Activated T-cell treated with anti-CD3 and anti-CD28 coated beads, Interleukin-2, amount 50 U/mL, for 72 hours (primary cell): ENCODE data around the gene PRKCH. TPM values are rescaled to one million over a fixed set of nuclear protein-coding genes. Genes with fewer than 3 reads are reported as not detected.

ENCODE experiments used
- ATAC-seq, 2 donors: fragments of 150-1000 bp; cut with Tn5 transposase; replicated peaks in 1 of 2; 2 replicates each; pipeline ENCODE4 v1.10.0; 2021; ENCODE audit warnings: moderate library complexity in 2 of 2, mild to moderate bottlenecking in 1 of 2
- DNase-seq, 2 donors: peaks; one replicate each; pipeline ENCODE4 v3.0.0; 2021 to 2022; ENCODE audit warnings: mixed read lengths in 1 of 2
- H3K27ac Mint-ChIP-seq: one replicate; pipeline ENCODE4 v1.8.0; 2022; ENCODE audit warnings: mild to moderate bottlenecking, moderate library complexity, mixed read lengths
- H3K27me3 Mint-ChIP-seq: one replicate; pipeline ENCODE4 v1.8.0; 2022; ENCODE audit warnings: low read depth, mixed read lengths
- H3K36me3 Mint-ChIP-seq, 2 donors: one replicate each; pipeline ENCODE4 v1.8.0; 2022; ENCODE audit warnings: mixed read lengths in 2 of 2, mild to moderate bottlenecking in 1 of 2; ENCODE audit not compliant: insufficient read depth in 2 of 2
- H3K4me1 Mint-ChIP-seq: one replicate; pipeline ENCODE4 v1.8.0; 2022; ENCODE audit warnings: low read depth, mixed read lengths
- H3K4me3 Mint-ChIP-seq, 2 donors: one replicate each; pipeline ENCODE4 v1.8.0; 2022; ENCODE audit warnings: mild to moderate bottlenecking in 2 of 2, mixed read lengths in 2 of 2, moderate library complexity in 2 of 2
- H3K9me3 Mint-ChIP-seq, 2 donors: one replicate each; pipeline ENCODE4 v1.8.0; 2022; ENCODE audit warnings: mixed read lengths in 2 of 2
- total RNA-seq, 2 donors: library from RNA; stranded (reverse); gene quantifications; one replicate each; pipeline ENCODE4 v1.2.3, GENCODE V29; 2022

The PRKCH gene
- total RNA-seq, 2 donors from 2014 or later = 127 to 143 TPM

GRCh38 chr14:61494018-61494417 lies 172.6 kb downstream of the PRKCH start:
- Mint-ChIP-seq H3K27ac (no peak overlapping the region), H3K4me1 (peaks cover 20% of the 10 kb centered on the region), H3K9me3 (peaks cover 0 to 2% of the 10 kb centered on the region in 2 donors), H3K27me3 (no peaks in the 10 kb centered on the region), H3K36me3 (peaks cover 10 to 22% of the 10 kb centered on the region in 2 donors), H3K4me3 (no peak overlapping the region)
- DNase-seq (no peak), ATAC-seq (no peak)

- peaks cover 0 to 2% of the 10 kb centered on the region in 2 donors for H3K9me3 Mint-ChIP-seq
- no peak overlapping the region for H3K27ac Mint-ChIP-seq
- DNase-seq = no peak
- peaks cover 30% of the 10 kb centered on the region for H3K4me1 Mint-ChIP-seq
- H3K36me3 Mint-ChIP-seq = peaks cover 10 to 24% of the 10 kb centered on the region in 2 donors
- no peak for ATAC-seq
- H3K4me3 Mint-ChIP-seq = peak overlapping the region in 1 of 2 donors; percentile 12
- H3K27me3 Mint-ChIP-seq = no peaks in the 10 kb centered on the region
Measured at GRCh38 chr14:61495809-61496208, 174.4 kb downstream of the PRKCH start.

- Mint-ChIP-seq H3K27ac (peak overlapping the region; percentile 97), H3K9me3 (peaks cover 0 to 2% of the 10 kb centered on the region in 2 donors)
- ATAC-seq = no peak
Measured at GRCh38 chr14:61498303-61498702, 176.9 kb downstream of the PRKCH start.

GRCh38 chr14:61498811-61499210 lies 177.4 kb downstream of the PRKCH start:
- Mint-ChIP-seq H3K4me3 (no peak overlapping the region), H3K27me3 (no peaks in the 10 kb centered on the region), H3K27ac (peak overlapping the region; percentile 97), H3K36me3 (peaks cover 12 to 33% of the 10 kb centered on the region in 2 donors), H3K4me1 (peaks cover 60% of the 10 kb centered on the region), H3K9me3 (peaks cover 0 to 2% of the 10 kb centered on the region in 2 donors)
- ATAC-seq = no peak
- no peak for DNase-seq

More at GRCh38 chr14:61498303-61498702, 176.9 kb downstream of the PRKCH start:
- Mint-ChIP-seq H3K27me3 (no peaks in the 10 kb centered on the region), H3K4me1 (peaks cover 55% of the 10 kb centered on the region), H3K4me3 (no peak overlapping the region), H3K36me3 (peaks cover 12 to 30% of the 10 kb centered on the region in 2 donors)
- no peak for DNase-seq

GRCh38 chr14:61499991-61500390 lies 178.6 kb downstream of the PRKCH start:
- Mint-ChIP-seq H3K9me3 (peaks cover 0 to 4% of the 10 kb centered on the region in 2 donors), H3K36me3 (peaks cover 12 to 40% of the 10 kb centered on the region in 2 donors), H3K27ac (peak overlapping the region; percentile 97), H3K4me3 (no peak overlapping the region), H3K27me3 (no peaks in the 10 kb centered on the region), H3K4me1 (peaks cover 72% of the 10 kb centered on the region)
- ATAC-seq (no peak), DNase-seq (no peak)

GRCh38 chr14:61501714-61502458 lies 180.5 kb downstream of the PRKCH start:
- H3K27ac Mint-ChIP-seq = peak overlapping the region; percentile 97
- H3K4me1 Mint-ChIP-seq = peaks cover 91% of the 10 kb centered on the region
- H3K4me3 Mint-ChIP-seq = peak overlapping the region; percentile 81 to 99

GRCh38 chr14:61502459-61503093 lies 181.2 kb downstream of the PRKCH start:
- Mint-ChIP-seq H3K36me3 (peaks cover 8 to 37% of the 10 kb centered on the region in 2 donors), H3K27me3 (no peaks in the 10 kb centered on the region), H3K4me1 (peaks cover 98% of the 10 kb centered on the region), H3K4me3 (peak overlapping the region; percentile 81 to 99), H3K9me3 (peaks cover 0 to 3% of the 10 kb centered on the region in 2 donors), H3K27ac (peak overlapping the region; percentile 97)
- DNase-seq (peak; percentile 51 to 59), ATAC-seq (peak; percentile 32 to 53)

More at GRCh38 chr14:61501714-61502458, 180.5 kb downstream of the PRKCH start:
- Mint-ChIP-seq H3K9me3 (peaks cover 0 to 3% of the 10 kb centered on the region in 2 donors), H3K27me3 (no peaks in the 10 kb centered on the region), H3K36me3 (peaks cover 6 to 37% of the 10 kb centered on the region in 2 donors)
- DNase-seq (no peak), ATAC-seq (no peak)

GRCh38 chr14:61503167-61503801 lies 181.9 kb downstream of the PRKCH start:
- peak overlapping the region; percentile 81 to 99 for H3K4me3 Mint-ChIP-seq
- peaks cover 9 to 40% of the 10 kb centered on the region in 2 donors for H3K36me3 Mint-ChIP-seq
- H3K27me3 Mint-ChIP-seq = no peaks in the 10 kb centered on the region
- DNase-seq (peak; percentile 79 to 83), ATAC-seq (peak; percentile 85 to 89)
- peak overlapping the region; percentile 97 for H3K27ac Mint-ChIP-seq
- peaks cover 0 to 3% of the 10 kb centered on the region in 2 donors for H3K9me3 Mint-ChIP-seq
- H3K4me1 Mint-ChIP-seq = peaks cover 100% of the 10 kb centered on the region

GRCh38 chr14:61504901-61505300 lies 183.5 kb downstream of the PRKCH start:
- H3K36me3 Mint-ChIP-seq = peaks cover 12 to 51% of the 10 kb centered on the region in 2 donors
- ATAC-seq (no peak), DNase-seq (no peak)
- H3K27ac Mint-ChIP-seq = peak overlapping the region; percentile 97
- peaks cover 0 to 3% of the 10 kb centered on the region in 2 donors for H3K9me3 Mint-ChIP-seq
- peaks cover 100% of the 10 kb centered on the region for H3K4me1 Mint-ChIP-seq
- H3K4me3 Mint-ChIP-seq = peak overlapping the region; percentile 64 to 72
- H3K27me3 Mint-ChIP-seq = no peaks in the 10 kb centered on the region

- Mint-ChIP-seq H3K27ac (peak overlapping the region; percentile 97), H3K4me1 (peaks cover 100% of the 10 kb centered on the region), H3K9me3 (peaks cover 0 to 3% of the 10 kb centered on the region in 2 donors), H3K27me3 (no peaks in the 10 kb centered on the region), H3K4me3 (peak overlapping the region; percentile 64 to 68), H3K36me3 (peaks cover 13 to 50% of the 10 kb centered on the region in 2 donors)
- DNase-seq = peak in 1 of 2 donors; percentile 47
- peak in 1 of 2 donors; percentile 8 for ATAC-seq
Measured at GRCh38 chr14:61505815-61506809, 184.7 kb downstream of the PRKCH start.

GRCh38 chr14:61508526-61508925 lies 187.1 kb downstream of the PRKCH start:
- Mint-ChIP-seq H3K27ac (peak overlapping the region; percentile 97), H3K4me1 (peaks cover 100% of the 10 kb centered on the region), H3K36me3 (peaks cover 16 to 49% of the 10 kb centered on the region in 2 donors), H3K4me3 (peak overlapping the region; percentile 4 to 27), H3K27me3 (no peaks in the 10 kb centered on the region), H3K9me3 (peaks cover 0 to 3% of the 10 kb centered on the region in 2 donors)
- ATAC-seq = no peak
- DNase-seq = no peak
